SK-N-SH (cell line): ENCODE data around the gene VIPR2. TPM values are rescaled to one million over a fixed set of nuclear protein-coding genes. Genes with fewer than 3 reads are reported as not detected.
"Not testable (repeated sequence)": the region's sequence is repeated elsewhere in the genome, so short reads cannot be mapped to it uniquely, and the experiment has no call there.

ENCODE experiments used
- CTCF ChIA-PET: fragments of 300-600, 350-600 bp; formaldehyde crosslinking; extraction: SDS; loops from one replicate; lab custom pipeline; 2021; lab: Yijun Ruan, JAX
- POLR2A ChIA-PET: fragments of 350-600 bp; sonication (Branson Sonifier 250); formaldehyde crosslinking; extraction: SDS; loops from one replicate; lab custom pipeline; 2020; ENCODE audit warnings: antibody characterized with exemption, inconsistent platforms; lab: Yijun Ruan, JAX
- DNase-seq: peaks from one replicate; pipeline ENCODE4 v3.0.0; 2012
- H2AFZ ChIP-seq: fragments of 200-600 bp; sonication (generic); 2 replicates; pipeline ENCODE4 v1.8.1; 2016; ENCODE audit warnings: antibody characterized with exemption, mild to moderate bottlenecking, low read depth
- H3F3A ChIP-seq: fragments of 200-600 bp; sonication (generic); replicated peaks from 2 replicates; pipeline ENCODE3; 2016; ENCODE audit warnings: antibody characterized with exemption, mild to moderate bottlenecking; ENCODE audit not compliant: insufficient read depth
- H3K27ac ChIP-seq, 2 experiments: fragments of 200-500 bp in 1 of 2; fragments of 200-600 bp in 1 of 2; sonication (Bioruptor generic) in 1 of 2; sonication (generic), shearing (Covaris generic) in 1 of 2; 2 replicates each; pipeline versions ENCODE4 v1.5.1 to v1.6.1; 2014 to 2016; ENCODE audit warnings: low read depth in 2 of 2, inconsistent platforms in 1 of 2, low read length in 1 of 2, mild to moderate bottlenecking in 1 of 2, mixed read lengths in 1 of 2
- H3K27me3 ChIP-seq: fragments of 200-600 bp; sonication (generic), shearing (Covaris generic); 2 replicates; pipeline ENCODE4 v1.6.1; 2016; ENCODE audit warnings: mixed run types; ENCODE audit not compliant: insufficient read depth
- H3K36me3 ChIP-seq, 2 experiments: fragments of 200-500 bp in 1 of 2; fragments of 200-600 bp in 1 of 2; sonication (Bioruptor generic) in 1 of 2; sonication (generic) in 1 of 2; replicated peaks in 1 of 2; 2 replicates each; pipeline versions ENCODE3 to v1.5.1; 2014 to 2016; ENCODE audit warnings: low read length in 1 of 2, mild to moderate bottlenecking in 1 of 2; ENCODE audit not compliant: insufficient read depth in 2 of 2, control insufficient read depth in 1 of 2
- H3K4me1 ChIP-seq, 2 experiments: fragments of 200-500 bp in 1 of 2; fragments of 200-600 bp in 1 of 2; sonication (Bioruptor generic) in 1 of 2; sonication (generic), shearing (Covaris generic) in 1 of 2; 2 replicates each; pipeline versions ENCODE4 v1.5.1 to v1.6.1; 2014 to 2016; ENCODE audit warnings: low read depth in 1 of 2, low read length in 1 of 2, mixed run types in 1 of 2; ENCODE audit not compliant: insufficient read depth in 2 of 2, control insufficient read depth in 1 of 2
- H3K4me2 ChIP-seq: fragments of 200-600 bp; sonication (generic), shearing (Covaris generic); 2 replicates; pipeline ENCODE4 v1.6.1; 2017; ENCODE audit warnings: mixed run types
- H3K4me3 ChIP-seq, 2 experiments: fragments of 200-500 bp in 1 of 2; fragments of 200-600 bp in 1 of 2; sonication (Bioruptor generic) in 1 of 2; sonication (generic), shearing (Covaris generic) in 1 of 2; 2 replicates each; pipeline versions ENCODE4 v1.5.1 to v1.8.1; 2014 to 2016; ENCODE audit warnings: low read depth in 2 of 2, inconsistent platforms in 1 of 2, low read length in 1 of 2, mild to moderate bottlenecking in 1 of 2, mixed read lengths in 1 of 2, moderate library complexity in 1 of 2
- H3K79me2 ChIP-seq: fragments of 200-600 bp; sonication (generic); 2 replicates; pipeline ENCODE4 v1.8.1; 2017; ENCODE audit warnings: mild to moderate bottlenecking; ENCODE audit not compliant: insufficient read depth
- H3K9ac ChIP-seq: fragments of 200-600 bp; sonication (generic); 2 replicates; pipeline ENCODE4 v1.6.1; 2017; ENCODE audit warnings: mixed run types
- H3K9me2 ChIP-seq: fragments of 200-600 bp; sonication (generic); 2 replicates; pipeline ENCODE4 v1.6.1; 2017; ENCODE audit warnings: mixed run types
- H3K9me3 ChIP-seq: fragments of 200-600 bp; sonication (generic); 2 replicates; pipeline ENCODE4 v1.6.1; 2017; ENCODE audit warnings: mixed run types, mild to moderate bottlenecking, moderate library complexity
- H4K20me1 ChIP-seq: fragments of 200-600 bp; sonication (generic); 2 replicates; pipeline ENCODE4 v1.6.1; 2017; ENCODE audit warnings: mild to moderate bottlenecking, mixed run types; ENCODE audit not compliant: insufficient read depth
- CHD2 ChIP-seq: fragments of 150-350 bp; IDR thresholded peaks from 2 replicates; pipeline ENCODE4 v1.6.1; 2018; ENCODE audit warnings: low read length; ENCODE audit not compliant: partially characterized antibody
- CTCF ChIP-seq: fragments of 200-600 bp; sonication (generic); IDR thresholded peaks from 2 replicates; pipeline ENCODE4 v1.6.1; 2017; ENCODE audit warnings: antibody characterized with exemption, mild to moderate bottlenecking, moderate library complexity
- ELF1 ChIP-seq: IDR thresholded peaks from 2 replicates; pipeline ENCODE4 v1.4.0; 2012
- EP300 ChIP-seq, 2 experiments: IDR thresholded peaks; 2 replicates each; pipeline versions ENCODE4 v1.4.0 to v1.6.1; 2012; ENCODE audit warnings: borderline replicate concordance in 1 of 2, low read depth in 1 of 2, low read length in 1 of 2
- FOSL2 ChIP-seq: IDR thresholded peaks from 2 replicates; pipeline ENCODE4 v1.4.0; 2012; ENCODE audit warnings: low read depth, mild to moderate bottlenecking, moderate library complexity, borderline replicate concordance
- FOXJ3 ChIP-seq: sonication (generic); formaldehyde crosslinking; IDR thresholded peaks from 2 replicates; pipeline ENCODE4 v1.5.1; 2020; ENCODE audit warnings: mild to moderate bottlenecking, missing genetic modification reagents
- FOXM1 ChIP-seq: IDR thresholded peaks from 2 replicates; pipeline ENCODE4 v1.4.0; 2012; ENCODE audit warnings: low read depth, mild to moderate bottlenecking
- GABPA ChIP-seq: IDR thresholded peaks from 2 replicates; pipeline ENCODE4 v1.4.0; 2012; ENCODE audit warnings: low read depth, mild to moderate bottlenecking
- GATA2 ChIP-seq: sonication (generic); formaldehyde crosslinking; IDR thresholded peaks from 2 replicates; pipeline ENCODE4 v1.5.0; 2020; ENCODE audit warnings: mild to moderate bottlenecking, missing genetic modification reagents
- IRF3 ChIP-seq: fragments of 150-350 bp; IDR thresholded peaks from 2 replicates; pipeline ENCODE4 v1.6.1; 2016; ENCODE audit warnings: mild to moderate bottlenecking, low read depth, low read length
- MAX ChIP-seq: IDR thresholded peaks from 2 replicates; pipeline ENCODE4 v1.4.0; 2012; ENCODE audit warnings: low read depth
- MEF2A ChIP-seq: IDR thresholded peaks from 2 replicates; pipeline ENCODE4 v1.4.0; 2012; ENCODE audit warnings: low read depth, borderline replicate concordance
- POLR2AphosphoS5 ChIP-seq: IDR thresholded peaks from 2 replicates; pipeline ENCODE4 v1.6.1; 2012; ENCODE audit warnings: low read depth, low read length
- RAD21 ChIP-seq: IDR thresholded peaks from 2 replicates; pipeline ENCODE4 v1.6.1; 2012; ENCODE audit warnings: mild to moderate bottlenecking, low read length
- TCF12 ChIP-seq: IDR thresholded peaks from 2 replicates; pipeline ENCODE4 v1.4.0; 2012
- USF2 ChIP-seq: fragments of 150-350 bp; IDR thresholded peaks from 2 replicates; pipeline ENCODE4 v1.6.1; 2017; ENCODE audit warnings: antibody characterized with exemption, low read length, low read depth, borderline replicate concordance
- YY1 ChIP-seq: IDR thresholded peaks from 2 replicates; pipeline ENCODE4 v1.4.0; 2012; ENCODE audit warnings: low read depth, mild to moderate bottlenecking
- WGBS: methylation state at CpG from one replicate; pipeline ENCODE4 v1.1.6; 2017; ENCODE audit warnings: low lambda C conversion rate; 5-methylcytosine and 5-hydroxymethylcytosine counted together
- polyA plus RNA-seq, 3 experiments: library from polyadenylated mRNA; depleted of rRNA; stranded (reverse); fragments of >200 nt; gene quantifications; 2 replicates each; pipeline ENCODE4 v1.2.3, GENCODE V29; 2012

VIPR2 gene
- polyA plus RNA-seq, 1 of the 3 experiments (the other 2 are of a cell fraction): not detected

GRCh38 chr7:159125955-159126270 is 18.8 kb downstream of the VIPR2 start:
- H3K4me3 ChIP-seq: no peak overlapping the region
- H4K20me1 ChIP-seq: no peaks in the 10 kb centered on the region
- no peak overlapping the region for H2AFZ ChIP-seq
- no peaks in the 10 kb centered on the region for H3K36me3 ChIP-seq
- no peaks in the 10 kb centered on the region for H3F3A ChIP-seq
- CTCF ChIA-PET: interaction anchor here (1.0 to 1.3 kb wide), 3 partner anchors 10 to 18 kb away, joined by 3 read pairs; no protein-coding TSS in a partner anchor
- H3K9me2 ChIP-seq: no peaks in the 10 kb centered on the region
- H3K27ac ChIP-seq: no peak overlapping the region
- no peak for TF ChIP-seq YY1
- no peak for TF ChIP-seq USF2
- TF ChIP-seq MAX: no peak
- no peak for TF ChIP-seq FOXJ3 (CRISPR knock-in tag)
- no peak for TF ChIP-seq FOXM1
- TF ChIP-seq POLR2AphosphoS5: no peak
- TF ChIP-seq ELF1: no peak
- TF ChIP-seq GABPA: no peak
- no peak for TF ChIP-seq IRF3
- TF ChIP-seq, all 33 proteins: peak for 0
- WGBS: 30% methylated on average over 3 of the region's 3 CpGs
- POLR2A ChIA-PET: no interaction called here
- no peaks in the 10 kb centered on the region for H3K9me3 ChIP-seq
- H3K4me1 ChIP-seq: no peaks in the 10 kb centered on the region; a peak in 1 of 4 replicates
- H3K27me3 ChIP-seq: no peaks in the 10 kb centered on the region
- no peak for DNase-seq
- H3K4me2 ChIP-seq: no peak overlapping the region
- no peak overlapping the region for H3K9ac ChIP-seq
- no peaks in the 10 kb centered on the region for H3K79me2 ChIP-seq

- CTCF ChIA-PET: interaction anchor here (1.0 to 1.3 kb wide), 3 partner anchors 9 to 18 kb away, joined by 3 read pairs; no protein-coding TSS in a partner anchor
- Histone ChIP-seq H3K79me2 (no peaks in the 10 kb centered on the region), H3K4me3 (no peak overlapping the region), H3K36me3 (no peaks in the 10 kb centered on the region), H3K9ac (no peak overlapping the region), H3K4me2 (no peak overlapping the region), H3K4me1 (no peaks in the 10 kb centered on the region; a peak in 1 of 4 replicates), H3K27me3 (no peaks in the 10 kb centered on the region), H3K9me3 (no peaks in the 10 kb centered on the region), H3F3A (no peaks in the 10 kb centered on the region), H3K27ac (no peak overlapping the region), H2AFZ (no peak overlapping the region), H4K20me1 (no peaks in the 10 kb centered on the region), H3K9me2 (no peaks in the 10 kb centered on the region)
- POLR2A ChIA-PET: no interaction called here
- whole genome bisulfite sequencing: 21% methylated on average over 9 of the region's 9 CpGs
- DNase-seq: no peak
- no peak for TF ChIP-seq FOSL2
- no peak for TF ChIP-seq TCF12
- TF ChIP-seq MEF2A: no peak
- no peak for TF ChIP-seq EP300 (IDR thresholded peaks at IDR 0.05; ENCODE audit: borderline replicate concordance in 1 of 2, low read depth in 1 of 2, low read length in 1 of 2)
- no peak for TF ChIP-seq CTCF
- no peak for TF ChIP-seq IRF3
- TF ChIP-seq ELF1: no peak
- TF ChIP-seq GATA2 (CRISPR knock-in tag): no peak
- no peak for TF ChIP-seq CHD2
- TF ChIP-seq POLR2AphosphoS5: no peak
- TF ChIP-seq RAD21: no peak
- TF ChIP-seq, all 33 proteins: peak for 0
These were observed 19.3 kb downstream of the VIPR2 start for GRCh38 chr7:159125104-159125954.

- H3K4me2 ChIP-seq: not testable (repeated sequence)
These were observed 20.9 kb downstream of the VIPR2 start for GRCh38 chr7:159123793-159124192.

More at GRCh38 chr7:159123793-159124192, 20.9 kb downstream of the VIPR2 start:
- H3F3A ChIP-seq, DNase-seq, H3K27ac ChIP-seq, H3K36me3 ChIP-seq, H3K9me3 ChIP-seq, H2AFZ ChIP-seq, H3K27me3 ChIP-seq, H3K9ac ChIP-seq, H4K20me1 ChIP-seq, H3K4me1 ChIP-seq, POLR2A ChIA-PET, H3K4me3 ChIP-seq, H3K9me2 ChIP-seq, H3K79me2 ChIP-seq: not testable (repeated sequence)
- WGBS: 0% methylated on average over 1 of the region's 1 CpG
- CTCF ChIA-PET: interaction anchor here (1.1 kb wide), 1 partner anchor 8 kb away, joined by 3 read pairs; no protein-coding TSS in a partner anchor
